Duodenal mucosa (tissue), 2 donors: ENCODE measurements around the gene OSBPL1A.

Source experiments
- H3K27ac ChIP-seq: one replicate; pipeline ENCODE4 v1.7.0; 2013; ENCODE audit warnings: low read depth, low read length
- H3K27me3 ChIP-seq, 2 donors: one replicate each; pipeline ENCODE4 v1.7.0; 2013; ENCODE audit warnings: low read length in 2 of 2, control low read depth in 1 of 2; ENCODE audit not compliant: insufficient read depth in 2 of 2, control insufficient read depth in 1 of 2
- H3K36me3 ChIP-seq, 2 donors: one replicate each; pipeline ENCODE4 v1.7.0; 2013; ENCODE audit warnings: low read length in 2 of 2, control low read depth in 1 of 2; ENCODE audit not compliant: insufficient read depth in 2 of 2, control insufficient read depth in 1 of 2
- H3K4me1 ChIP-seq, 2 donors: one replicate each; pipeline ENCODE4 v1.7.0; 2013; ENCODE audit warnings: low read length in 2 of 2, control low read depth in 1 of 2; ENCODE audit not compliant: insufficient read depth in 2 of 2, control insufficient read depth in 1 of 2
- H3K4me3 ChIP-seq, 2 donors: one replicate each; pipeline ENCODE4 v1.7.0; 2013; ENCODE audit warnings: low read length in 2 of 2, low read depth in 1 of 2
- H3K9ac ChIP-seq, 2 donors: one replicate each; pipeline ENCODE4 v1.7.0; 2013; ENCODE audit warnings: low read length in 2 of 2, low read depth in 1 of 2
- H3K9me3 ChIP-seq, 2 donors: one replicate each; pipeline ENCODE4 v1.7.0; 2013; ENCODE audit warnings: low read length in 2 of 2, control low read depth in 1 of 2; ENCODE audit not compliant: control insufficient read depth in 1 of 2

Gene OSBPL1A

DNA sequence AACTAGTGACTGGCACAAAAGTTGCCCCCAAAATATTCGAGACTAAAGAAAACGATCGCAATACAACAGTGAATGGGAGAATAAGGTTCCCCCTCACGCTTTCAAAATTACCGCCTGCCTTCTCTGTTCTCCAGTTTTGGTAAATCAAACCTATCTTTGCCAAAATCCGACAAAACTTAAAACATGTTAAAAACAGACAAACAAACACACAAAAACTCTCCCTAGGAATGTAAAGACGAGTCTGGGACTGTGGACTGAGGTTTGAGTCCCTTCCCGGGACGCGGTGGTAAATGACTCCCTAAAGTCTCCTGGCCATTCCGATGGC, 28.4 kb upstream of the OSBPL1A start:
- Histone ChIP-seq H3K27ac (no peak overlapping the region), H3K9me3 (no peaks in the 10 kb centered on the region), H3K4me1 (peaks cover 5 to 14% of the 10 kb centered on the region in 2 donors), H3K36me3 (no peaks in the 10 kb centered on the region), H3K27me3 (peaks cover 10 to 14% of the 10 kb centered on the region in 2 donors), H3K4me3 (peak overlapping the region; percentile 85 to 87), H3K9ac (peak overlapping the region in 1 of 2 donors; percentile 74)

GRCh38 chr18:24421831-24422230, 24.2 kb upstream of the OSBPL1A start:
- Histone ChIP-seq H3K27me3 (peaks cover 10 to 17% of the 10 kb centered on the region in 2 donors), H3K4me3 (no peak overlapping the region), H3K4me1 (peaks cover 0 to 5% of the 10 kb centered on the region in 2 donors), H3K36me3 (no peaks in the 10 kb centered on the region), H3K9me3 (no peaks in the 10 kb centered on the region), H3K9ac (no peak overlapping the region), H3K27ac (no peak overlapping the region)

DNA sequence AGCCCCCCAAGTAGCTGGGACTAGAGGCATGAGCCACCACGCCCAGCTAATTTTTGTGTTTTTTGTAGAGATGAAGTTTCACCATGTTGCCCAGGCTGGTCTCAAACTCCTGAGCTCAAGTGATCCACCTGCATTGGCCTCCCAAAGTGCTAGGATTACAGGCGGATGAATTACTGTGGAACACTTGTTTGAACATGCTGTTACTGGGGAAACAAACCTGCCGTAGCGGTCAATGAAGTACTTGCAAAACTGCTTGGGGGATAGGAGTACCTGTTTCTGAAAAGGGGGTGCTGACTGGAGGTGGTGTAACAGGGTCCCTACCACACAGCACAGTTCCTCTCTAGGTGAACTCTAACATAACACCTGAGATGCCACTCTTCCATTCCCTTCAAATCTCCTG, 22.9 kb upstream of the OSBPL1A start:
- Histone ChIP-seq H3K27me3 (peaks cover 10 to 20% of the 10 kb centered on the region in 2 donors), H3K9me3 (no peaks in the 10 kb centered on the region), H3K4me3 (no peak overlapping the region), H3K36me3 (no peaks in the 10 kb centered on the region), H3K27ac (no peak overlapping the region), H3K9ac (no peak overlapping the region), H3K4me1 (no peaks in the 10 kb centered on the region)

- H3K9ac ChIP-seq, result no peak overlapping the region
- H3K27me3 ChIP-seq, result peaks cover 0 to 10% of the 10 kb centered on the region in 2 donors
- H3K27ac ChIP-seq, result no peak overlapping the region
- H3K4me1 ChIP-seq, result no peaks in the 10 kb centered on the region
- no peaks in the 10 kb centered on the region for H3K9me3 ChIP-seq
- no peaks in the 10 kb centered on the region for H3K36me3 ChIP-seq
- no peak overlapping the region for H3K4me3 ChIP-seq
Observed at GRCh38 chr18:24417480-24417879, 19.9 kb upstream of the OSBPL1A start.

DNA sequence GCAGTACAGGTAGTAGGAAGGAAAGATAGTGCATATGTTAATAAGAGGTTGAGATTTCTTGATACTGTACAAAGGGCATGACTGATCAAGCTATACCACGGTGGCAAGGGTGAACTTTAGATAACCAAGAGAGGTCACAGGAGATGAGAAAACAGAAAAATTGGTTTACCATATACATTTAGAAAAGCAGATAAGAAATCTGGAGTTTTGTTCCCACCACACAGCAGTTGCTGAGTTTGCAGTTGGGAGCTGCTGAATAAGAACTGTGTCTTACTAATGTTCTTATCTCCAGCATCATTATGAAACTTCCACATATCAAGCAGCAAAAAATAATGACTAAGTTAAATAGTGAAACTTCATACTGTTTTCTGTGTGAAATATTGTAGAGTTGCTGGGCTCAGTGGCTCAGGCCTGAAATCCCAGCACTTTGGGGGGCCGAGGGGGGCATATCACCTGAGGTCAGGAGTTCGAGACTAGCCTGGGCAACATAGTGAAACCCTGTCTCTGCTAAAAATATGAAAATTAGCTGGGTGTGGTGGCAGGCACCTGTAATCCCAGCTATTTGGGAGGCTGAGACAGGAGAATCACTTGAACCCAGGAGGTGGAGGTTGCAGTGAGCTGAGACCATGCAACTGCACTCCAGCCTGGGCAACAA, 16.9 kb upstream of the OSBPL1A start:
- no peaks in the 10 kb centered on the region for H3K9me3 ChIP-seq
- no peak overlapping the region for H3K9ac ChIP-seq
- H3K4me1 ChIP-seq, result no peaks in the 10 kb centered on the region
- peaks cover 0 to 5% of the 10 kb centered on the region in 2 donors for H3K27me3 ChIP-seq
- no peak overlapping the region for H3K27ac ChIP-seq
- no peak overlapping the region for H3K4me3 ChIP-seq
- no peaks in the 10 kb centered on the region for H3K36me3 ChIP-seq

GRCh38 chr18:24413148-24413547, 15.5 kb upstream of the OSBPL1A start:
- Histone ChIP-seq H3K9me3 (no peaks in the 10 kb centered on the region), H3K36me3 (no peaks in the 10 kb centered on the region), H3K4me1 (no peaks in the 10 kb centered on the region), H3K9ac (no peak overlapping the region), H3K4me3 (no peak overlapping the region), H3K27me3 (peaks cover 3 to 6% of the 10 kb centered on the region in 2 donors), H3K27ac (no peak overlapping the region)

GRCh38 chr18:24408496-24408895, 10.9 kb upstream of the OSBPL1A start:
- Histone ChIP-seq H3K27ac (no peak overlapping the region), H3K4me1 (no peaks in the 10 kb centered on the region), H3K9ac (no peak overlapping the region), H3K9me3 (no peaks in the 10 kb centered on the region), H3K27me3 (peaks cover 3 to 6% of the 10 kb centered on the region in 2 donors), H3K4me3 (no peak overlapping the region), H3K36me3 (no peaks in the 10 kb centered on the region)

- Histone ChIP-seq H3K36me3 (no peaks in the 10 kb centered on the region), H3K27ac (no peak overlapping the region), H3K4me3 (no peak overlapping the region), H3K9me3 (no peaks in the 10 kb centered on the region), H3K27me3 (peaks cover 3 to 9% of the 10 kb centered on the region in 2 donors), H3K9ac (no peak overlapping the region), H3K4me1 (no peaks in the 10 kb centered on the region)
Observed at GRCh38 chr18:24404591-24404990, 7.0 kb upstream of the OSBPL1A start.

DNA sequence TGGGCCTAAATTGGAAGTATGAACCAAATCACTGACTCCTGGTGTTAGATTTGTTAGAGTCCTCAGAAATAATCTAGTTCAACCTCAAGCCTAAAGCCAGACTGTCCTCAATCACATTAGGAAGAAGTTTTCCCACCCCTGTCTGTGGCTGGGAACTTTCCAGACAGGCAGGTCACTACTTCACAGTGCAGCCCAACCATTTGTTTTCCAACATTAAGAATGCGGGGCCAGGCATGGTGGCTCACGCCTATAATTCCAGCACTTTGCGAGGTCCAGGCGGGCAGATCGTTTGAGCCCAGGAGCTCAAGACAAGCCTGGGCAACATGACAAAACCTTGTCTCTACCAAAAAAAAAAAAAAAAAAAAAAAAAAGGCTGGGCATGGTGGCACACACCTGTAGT, 5.5 kb upstream of the OSBPL1A start:
- Histone ChIP-seq H3K9me3 (no peaks in the 10 kb centered on the region), H3K27ac (no peak overlapping the region), H3K36me3 (no peaks in the 10 kb centered on the region)

DNA sequence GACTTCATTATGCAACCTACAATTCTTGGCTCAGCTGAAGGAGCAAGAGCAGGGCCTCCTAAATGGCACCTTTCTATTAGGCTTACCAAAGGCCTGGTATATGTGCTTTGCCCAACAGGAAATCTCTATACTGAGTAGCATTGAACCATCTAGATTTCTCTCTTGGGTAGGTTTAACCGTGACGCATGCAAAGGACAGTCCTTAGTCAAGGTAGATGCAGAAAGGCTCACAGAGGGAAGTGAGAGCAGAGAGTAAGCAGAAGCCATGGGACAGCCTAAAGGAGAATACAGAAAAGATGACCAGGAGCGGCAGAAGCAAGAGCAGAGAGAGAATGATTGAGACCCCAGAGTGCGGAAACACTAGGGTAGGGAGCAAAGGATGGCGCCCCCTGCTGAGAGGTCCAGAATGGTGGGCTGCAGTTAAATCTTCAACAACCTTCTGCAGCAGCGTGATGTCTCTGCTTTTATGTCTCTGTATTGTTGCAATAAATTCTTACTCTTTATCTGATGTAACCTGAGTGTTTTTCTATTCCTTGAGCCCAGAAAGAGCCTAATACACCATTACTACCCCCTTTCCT, 4.7 kb upstream of the OSBPL1A start:
- Histone ChIP-seq H3K36me3 (no peaks in the 10 kb centered on the region), H3K27me3 (peaks cover 3% of the 10 kb centered on the region in 2 donors)

More for the DNA sequence above, 5.5 kb upstream of the OSBPL1A start:
- no peak overlapping the region for H3K9ac ChIP-seq
- H3K4me1 ChIP-seq, result peaks cover 3 to 4% of the 10 kb centered on the region in 2 donors
- H3K4me3 ChIP-seq, result no peak overlapping the region
- H3K27me3 ChIP-seq, result peaks cover 3% of the 10 kb centered on the region in 2 donors

More for the DNA sequence above, 4.7 kb upstream of the OSBPL1A start:
- H3K4me1 ChIP-seq, result peaks cover 5 to 8% of the 10 kb centered on the region in 2 donors
- H3K9me3 ChIP-seq, result no peaks in the 10 kb centered on the region
- H3K27ac ChIP-seq, result no peak overlapping the region
- H3K9ac ChIP-seq, result no peak overlapping the region
- H3K4me3 ChIP-seq, result no peak overlapping the region
